GM12874 (cell line): ENCODE results near the gene SFI1.

Experiments used
- TF ChIP-seq, protein P1 (sequence below): IDR thresholded peaks from 2 replicates; pipeline ENCODE4 v1.5.1; 2011; ENCODE audit warnings: low read depth, mild to moderate bottlenecking, control low read depth, low read length, moderate library complexity; ENCODE audit not compliant: insufficient read depth

Gene SFI1

GRCh38 chr22:31626427-31627150 is 130.3 kb downstream of the SFI1 start:
- TF ChIP-seq, protein P1, sequence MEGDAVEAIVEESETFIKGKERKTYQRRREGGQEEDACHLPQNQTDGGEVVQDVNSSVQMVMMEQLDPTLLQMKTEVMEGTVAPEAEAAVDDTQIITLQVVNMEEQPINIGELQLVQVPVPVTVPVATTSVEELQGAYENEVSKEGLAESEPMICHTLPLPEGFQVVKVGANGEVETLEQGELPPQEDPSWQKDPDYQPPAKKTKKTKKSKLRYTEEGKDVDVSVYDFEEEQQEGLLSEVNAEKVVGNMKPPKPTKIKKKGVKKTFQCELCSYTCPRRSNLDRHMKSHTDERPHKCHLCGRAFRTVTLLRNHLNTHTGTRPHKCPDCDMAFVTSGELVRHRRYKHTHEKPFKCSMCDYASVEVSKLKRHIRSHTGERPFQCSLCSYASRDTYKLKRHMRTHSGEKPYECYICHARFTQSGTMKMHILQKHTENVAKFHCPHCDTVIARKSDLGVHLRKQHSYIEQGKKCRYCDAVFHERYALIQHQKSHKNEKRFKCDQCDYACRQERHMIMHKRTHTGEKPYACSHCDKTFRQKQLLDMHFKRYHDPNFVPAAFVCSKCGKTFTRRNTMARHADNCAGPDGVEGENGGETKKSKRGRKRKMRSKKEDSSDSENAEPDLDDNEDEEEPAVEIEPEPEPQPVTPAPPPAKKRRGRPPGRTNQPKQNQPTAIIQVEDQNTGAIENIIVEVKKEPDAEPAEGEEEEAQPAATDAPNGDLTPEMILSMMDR: no peak

DNA sequence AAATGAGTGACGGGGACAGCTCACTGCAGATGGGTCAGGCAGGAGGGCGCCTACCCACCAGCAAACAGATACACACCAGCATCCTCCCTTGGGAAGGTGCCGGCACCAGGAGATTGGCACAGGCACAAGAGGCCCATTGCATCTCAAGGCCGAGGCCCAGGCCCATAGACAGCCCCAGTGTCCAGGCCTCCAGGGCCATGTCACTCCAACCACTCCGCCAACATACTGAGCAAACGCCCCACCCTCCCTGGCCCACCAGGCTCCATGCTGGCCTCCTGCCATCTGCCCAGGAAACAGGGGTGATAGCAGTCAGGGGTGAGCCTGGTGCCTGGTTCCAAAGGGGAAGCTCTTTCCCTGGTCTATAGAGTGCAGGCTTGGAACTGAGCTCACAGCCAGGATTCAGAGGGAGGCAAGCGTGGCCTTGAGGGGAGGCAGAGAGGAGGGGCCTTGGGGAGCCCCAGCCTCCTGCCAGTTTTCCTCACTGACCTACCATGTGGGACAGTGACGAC is 130.9 kb downstream of the SFI1 start:
- TF ChIP-seq, protein P1: no peak

DNA sequence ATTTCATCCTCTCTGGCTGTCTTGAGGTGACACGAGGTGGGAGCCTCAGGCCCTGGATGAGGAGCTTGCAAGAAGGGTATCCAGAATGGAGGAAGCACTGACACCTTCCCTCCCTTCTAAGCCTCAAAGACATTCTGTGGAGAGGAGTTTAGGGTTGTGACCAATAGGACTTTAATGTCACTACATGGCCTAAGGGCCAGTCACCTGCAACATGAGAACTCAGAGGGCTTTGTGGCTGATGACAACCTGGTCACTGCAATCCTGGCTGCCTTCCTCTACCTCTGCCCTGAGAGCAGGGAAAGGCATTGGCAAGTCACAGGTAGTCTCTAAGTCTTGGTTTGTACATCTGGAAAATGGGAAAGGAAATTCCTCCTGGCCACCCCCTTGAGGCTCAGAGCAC is 132.0 kb downstream of the SFI1 start:
- TF ChIP-seq, protein P1: no peak

GRCh38 chr22:31628969-31629708 is 132.8 kb downstream of the SFI1 start:
- TF ChIP-seq, protein P1: peak; percentile 15; the same call in 1 of the 2 replicates

DNA sequence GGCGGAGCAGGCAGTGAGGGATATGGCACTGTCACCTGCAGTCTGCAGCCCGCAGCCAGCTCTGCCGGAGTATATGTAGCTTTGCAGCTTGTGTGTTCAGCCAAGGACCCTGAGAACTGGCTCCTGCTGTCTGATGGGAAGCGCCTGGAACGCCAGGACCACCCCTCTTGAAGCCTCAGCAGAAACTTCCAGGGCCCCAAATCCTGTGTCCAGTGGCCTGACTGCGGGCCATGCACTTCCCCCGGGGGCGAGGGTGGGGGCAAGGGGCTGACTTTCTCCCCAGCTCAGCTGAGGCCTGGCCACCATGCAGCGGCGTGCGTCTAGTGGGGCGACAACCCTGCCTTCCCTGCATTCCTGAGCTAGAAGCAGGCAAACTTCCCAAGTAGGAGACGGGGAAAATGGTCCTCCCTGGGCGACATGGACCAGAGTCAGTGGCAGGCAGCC is 133.4 kb downstream of the SFI1 start:
- TF ChIP-seq, protein P1: no peak

- TF ChIP-seq, protein P1: 0 out of 2 replicates have a peak, but pooled peaks have one; percentile 1
Observed at GRCh38 chr22:31630331-31631329, 134.3 kb downstream of the SFI1 start.
